ENCODE results near the gene AFDN. TPM values are rescaled to one million over a fixed set of nuclear protein-coding genes. Genes with fewer than 3 reads are reported as not detected.

The AFDN gene
- total RNA-seq, 4 donors from 2014 or later = 134 to 179 (median 144) TPM

- Histone ChIP-seq H3K27me3 (no peaks in the 10 kb centered on the region), H3K4me1 (peaks cover 0 to 22% (median 0%) of the 10 kb centered on the region in 4 donors), H3K9me3 (no peaks in the 10 kb centered on the region), H3K36me3 (no peaks in the 10 kb centered on the region), H3K4me3 (no peak overlapping the region), H3K27ac (no peak overlapping the region)
- TF ChIP-seq EP300 (IDR thresholded peaks at IDR 0.05) = no peak
- TF ChIP-seq POLR2A (IDR thresholded peaks at IDR 0.05) = no peak
- TF ChIP-seq CTCF (IDR thresholded peaks at IDR 0.05) = no peak
- 71 to 84% methylated on average over 2 of the region's 2 CpGs for WGBS, 2 donors
- DNase-seq (ENCODE audit: low spot score in 2 of 2) = no peak
These were observed 109.3 kb downstream of the AFDN start for GRCh38 chr6:167936051-167936450.

- Histone ChIP-seq H3K4me3 (no peak overlapping the region), H3K27ac (no peak overlapping the region), H3K36me3 (no peaks in the 10 kb centered on the region), H3K4me1 (peaks cover 0 to 17% (median 0%) of the 10 kb centered on the region in 4 donors), H3K9me3 (no peaks in the 10 kb centered on the region), H3K27me3 (no peaks in the 10 kb centered on the region)
- TF ChIP-seq POLR2A (IDR thresholded peaks at IDR 0.05) = no peak
- TF ChIP-seq CTCF (IDR thresholded peaks at IDR 0.05) = no peak
- no peak for TF ChIP-seq EP300 (IDR thresholded peaks at IDR 0.05)
- 95% methylated on average over 2 of the region's 2 CpGs for WGBS, 2 donors
- no peak for DNase-seq (ENCODE audit: low spot score in 2 of 2)
These were observed 110.6 kb downstream of the AFDN start for GRCh38 chr6:167937301-167937700.

- no peak overlapping the region for H3K4me3 ChIP-seq
- peaks cover 0 to 9% (median 0%) of the 10 kb centered on the region in 4 donors for H3K4me1 ChIP-seq
- WGBS, 2 donors = 73 to 78% methylated on average over 5 of the region's 5 CpGs
- no peak for DNase-seq (ENCODE audit: low spot score in 2 of 2)
- no peak overlapping the region for H3K27ac ChIP-seq
- TF ChIP-seq EP300 (IDR thresholded peaks at IDR 0.05) = no peak
- no peak for TF ChIP-seq POLR2A (IDR thresholded peaks at IDR 0.05)
- TF ChIP-seq CTCF (IDR thresholded peaks at IDR 0.05) = no peak
- H3K36me3 ChIP-seq = peaks cover 0 to 3% (median 0%) of the 10 kb centered on the region in 3 donors
- H3K27me3 ChIP-seq = no peaks in the 10 kb centered on the region
- H3K9me3 ChIP-seq = no peaks in the 10 kb centered on the region
These were observed 111.5 kb downstream of the AFDN start for GRCh38 chr6:167937948-167938911.

GRCh38 chr6:167941822-167942221 is 115.1 kb downstream of the AFDN start:
- TF ChIP-seq EP300 (IDR thresholded peaks at IDR 0.05) (no peak), POLR2A (IDR thresholded peaks at IDR 0.05) (no peak), CTCF (IDR thresholded peaks at IDR 0.05) (no peak)
- Histone ChIP-seq H3K4me1 (no peaks in the 10 kb centered on the region), H3K27ac (no peak overlapping the region), H3K9me3 (no peaks in the 10 kb centered on the region), H3K36me3 (peaks cover 0 to 20% (median 10%) of the 10 kb centered on the region in 3 donors), H3K27me3 (no peaks in the 10 kb centered on the region), H3K4me3 (no peak overlapping the region)
- WGBS, 2 donors = 72 to 73% methylated on average over 3 of the region's 3 CpGs
- DNase-seq (ENCODE audit: low spot score in 2 of 2) = no peak

- H3K36me3 ChIP-seq = peaks cover 0 to 42% (median 10%) of the 10 kb centered on the region in 3 donors
These were observed 117.4 kb downstream of the AFDN start for GRCh38 chr6:167944130-167944529.

More at GRCh38 chr6:167944130-167944529, 117.4 kb downstream of the AFDN start:
- Histone ChIP-seq H3K4me1 (no peaks in the 10 kb centered on the region), H3K27me3 (no peaks in the 10 kb centered on the region), H3K4me3 (no peak overlapping the region), H3K9me3 (no peaks in the 10 kb centered on the region), H3K27ac (no peak overlapping the region)
- WGBS, 2 donors = 95 to 97% methylated on average over 4 of the region's 4 CpGs
- TF ChIP-seq EP300 (IDR thresholded peaks at IDR 0.05) = no peak
- no peak for DNase-seq (ENCODE audit: low spot score in 2 of 2)
